ENCODE measurements around the gene WDHD1. TPM values are rescaled to one million over a fixed set of nuclear protein-coding genes. Genes with fewer than 3 reads are reported as not detected.
"Not testable (repeated sequence)": the region's sequence is repeated elsewhere in the genome, so short reads cannot be mapped to it uniquely, and the experiment has no call there.

WDHD1 gene
- total RNA-seq, 4 donors from 2014 or later = 1.2 to 2.3 (median 1.9) TPM

DNA sequence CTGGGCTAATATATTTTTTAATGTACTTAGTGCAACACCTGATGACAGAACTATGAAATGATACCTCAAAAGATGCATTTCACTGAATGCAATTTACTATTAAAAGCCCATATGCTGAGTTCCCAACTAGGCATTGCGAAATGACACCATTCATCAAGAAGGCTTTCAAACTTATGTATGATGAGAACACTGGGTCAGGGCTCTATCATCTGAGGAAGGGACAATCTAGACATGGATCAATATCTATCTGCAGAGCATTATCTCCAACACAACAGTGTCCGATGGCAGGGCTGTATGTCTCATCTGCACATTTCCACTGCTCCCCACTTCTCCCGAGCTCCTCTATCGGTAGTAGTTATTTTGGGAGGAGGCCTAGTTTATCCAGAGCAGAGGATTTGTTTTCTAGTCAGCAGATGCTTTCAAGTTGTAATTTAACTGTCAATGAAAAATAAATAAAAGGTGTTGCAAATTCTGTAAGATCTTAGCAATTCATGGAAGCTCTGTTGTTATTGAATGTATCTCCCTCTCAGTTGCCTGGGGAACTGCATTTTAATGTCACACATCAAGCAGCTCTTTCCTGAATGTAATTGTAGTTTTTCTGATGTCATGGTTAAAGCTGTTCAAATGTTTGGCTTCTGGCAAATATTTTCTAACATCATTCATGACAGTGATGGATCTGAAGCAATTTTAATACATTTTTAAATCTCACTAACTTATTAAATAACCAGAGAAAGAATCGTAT, 116.9 kb downstream of the WDHD1 start:
- H3K4me1 ChIP-seq = no peaks in the 10 kb centered on the region
- TF ChIP-seq, protein P1, sequence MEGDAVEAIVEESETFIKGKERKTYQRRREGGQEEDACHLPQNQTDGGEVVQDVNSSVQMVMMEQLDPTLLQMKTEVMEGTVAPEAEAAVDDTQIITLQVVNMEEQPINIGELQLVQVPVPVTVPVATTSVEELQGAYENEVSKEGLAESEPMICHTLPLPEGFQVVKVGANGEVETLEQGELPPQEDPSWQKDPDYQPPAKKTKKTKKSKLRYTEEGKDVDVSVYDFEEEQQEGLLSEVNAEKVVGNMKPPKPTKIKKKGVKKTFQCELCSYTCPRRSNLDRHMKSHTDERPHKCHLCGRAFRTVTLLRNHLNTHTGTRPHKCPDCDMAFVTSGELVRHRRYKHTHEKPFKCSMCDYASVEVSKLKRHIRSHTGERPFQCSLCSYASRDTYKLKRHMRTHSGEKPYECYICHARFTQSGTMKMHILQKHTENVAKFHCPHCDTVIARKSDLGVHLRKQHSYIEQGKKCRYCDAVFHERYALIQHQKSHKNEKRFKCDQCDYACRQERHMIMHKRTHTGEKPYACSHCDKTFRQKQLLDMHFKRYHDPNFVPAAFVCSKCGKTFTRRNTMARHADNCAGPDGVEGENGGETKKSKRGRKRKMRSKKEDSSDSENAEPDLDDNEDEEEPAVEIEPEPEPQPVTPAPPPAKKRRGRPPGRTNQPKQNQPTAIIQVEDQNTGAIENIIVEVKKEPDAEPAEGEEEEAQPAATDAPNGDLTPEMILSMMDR (IDR thresholded peaks at IDR 0.05) = no peak
- no peak for TF ChIP-seq POLR2A (IDR thresholded peaks at IDR 0.05)
- no peaks in the 10 kb centered on the region for H3K9me3 ChIP-seq
- H3K4me3 ChIP-seq (replicated peaks in 1 of 3) = no peak overlapping the region
- no peaks in the 10 kb centered on the region for H3K36me3 ChIP-seq
- no peak overlapping the region for H3K27ac ChIP-seq
- intact Hi-C loops (cut with DNase I) = no loop called here
- DNase-seq = no peak
- no peaks in the 10 kb centered on the region for H3K27me3 ChIP-seq
- 92 to 95% methylated on average over 5 of the region's 5 CpGs for WGBS, 2 donors

DNA sequence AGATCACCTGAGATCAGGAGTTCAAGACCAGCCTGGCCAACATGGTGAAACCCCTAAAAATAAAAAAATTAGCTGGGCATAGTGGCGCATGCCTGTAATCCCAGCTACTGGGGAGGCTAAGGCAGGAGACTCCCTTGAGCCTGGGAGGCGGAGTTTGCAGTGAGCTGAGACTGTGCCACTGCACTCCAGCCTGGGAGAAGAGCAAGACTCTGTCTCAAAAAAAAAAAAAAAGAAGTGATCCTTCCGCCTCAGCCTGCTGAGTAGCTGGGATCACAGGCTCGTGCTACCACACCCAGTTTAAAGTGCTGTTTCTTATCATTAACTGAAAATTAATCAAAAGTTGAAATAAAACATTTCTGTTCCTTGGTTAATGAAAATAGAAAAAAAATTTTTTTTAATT, 117.9 kb downstream of the WDHD1 start:
- H3K36me3 ChIP-seq; H3K27me3 ChIP-seq; H3K4me1 ChIP-seq; H3K27ac ChIP-seq; intact Hi-C loops (cut with DNase I); H3K9me3 ChIP-seq; H3K4me3 ChIP-seq (replicated peaks in 1 of 3); DNase-seq: not testable (repeated sequence)
- WGBS, 2 donors = 87 to 92% methylated on average over 4 of the region's 4 CpGs

- WGBS, 2 donors = 90 to 93% methylated on average over 4 of the region's 4 CpGs
- Histone ChIP-seq H3K27ac (no peak overlapping the region), H3K9me3 (no peaks in the 10 kb centered on the region), H3K4me3 (replicated peaks in 1 of 3) (no peak overlapping the region), H3K4me1 (no peaks in the 10 kb centered on the region), H3K36me3 (no peaks in the 10 kb centered on the region), H3K27me3 (no peaks in the 10 kb centered on the region)
- TF ChIP-seq, protein P1 (IDR thresholded peaks at IDR 0.05) = no peak
- no peak for TF ChIP-seq POLR2A (IDR thresholded peaks at IDR 0.05)
- intact Hi-C loops (cut with DNase I) = no loop called here
- DNase-seq = no peak
Measured at GRCh38 chr14:54908190-54908589, 118.7 kb downstream of the WDHD1 start.

- Histone ChIP-seq H3K27me3 (no peaks in the 10 kb centered on the region), H3K27ac (no peak overlapping the region), H3K36me3 (no peaks in the 10 kb centered on the region), H3K9me3 (no peaks in the 10 kb centered on the region), H3K4me1 (peaks cover 0 to 4% of the 10 kb centered on the region in 2 donors), H3K4me3 (replicated peaks in 1 of 3) (no peak overlapping the region)
- intact Hi-C loops (cut with DNase I) = no loop called here
- no peak for DNase-seq
- TF ChIP-seq POLR2A (IDR thresholded peaks at IDR 0.05) = no peak
- TF ChIP-seq, protein P1 (IDR thresholded peaks at IDR 0.05) = no peak
Measured at GRCh38 chr14:54906075-54906474, 120.8 kb downstream of the WDHD1 start.

- DNase-seq = peak; percentile 79
- no peaks in the 10 kb centered on the region for H3K9me3 ChIP-seq
- peaks cover 0 to 8% of the 10 kb centered on the region in 2 donors for H3K4me1 ChIP-seq
- WGBS, 2 donors = 0 to 2% methylated on average over 17 to 26 of the region's 83 CpGs
- TF ChIP-seq POLR2A (IDR thresholded peaks at IDR 0.05) = peak in 1 of 2 donors; percentile 97
- TF ChIP-seq, protein P1 (IDR thresholded peaks at IDR 0.05) = peak; percentile 24 to 51 (median 40)
- H3K27me3 ChIP-seq = no peaks in the 10 kb centered on the region
- H3K4me3 ChIP-seq (replicated peaks in 1 of 3) = peak within 1 kb of the TSS; percentile 56 to 72 (median 61)
- intact Hi-C loops (cut with DNase I) = no loop called here
- peak within 1 kb of the TSS; percentile 70 to 83 (median 77) for H3K27ac ChIP-seq
- no peaks in the 10 kb centered on the region for H3K36me3 ChIP-seq
Measured at GRCh38 chr14:54902521-54903420, 124.1 kb downstream of the WDHD1 start, which contains the start of gene GCH1. Gene GCH1 (minus strand): TSS chr14:54902826. CDS start chr14:54902663, 163 bp downstream.

Measured in thyroid gland (tissue), 4 donors.